ENCODE results near the gene UPF1. TPM values are rescaled to one million over a fixed set of nuclear protein-coding genes. Genes with fewer than 3 reads are reported as not detected.

The UPF1 gene
- total and polyA plus RNA-seq, 2 of the 13 experiments (the other 11 are each of a cell fraction or from before 2014, with no cell fraction given), result 16.9 to 41.8 TPM

DNA sequence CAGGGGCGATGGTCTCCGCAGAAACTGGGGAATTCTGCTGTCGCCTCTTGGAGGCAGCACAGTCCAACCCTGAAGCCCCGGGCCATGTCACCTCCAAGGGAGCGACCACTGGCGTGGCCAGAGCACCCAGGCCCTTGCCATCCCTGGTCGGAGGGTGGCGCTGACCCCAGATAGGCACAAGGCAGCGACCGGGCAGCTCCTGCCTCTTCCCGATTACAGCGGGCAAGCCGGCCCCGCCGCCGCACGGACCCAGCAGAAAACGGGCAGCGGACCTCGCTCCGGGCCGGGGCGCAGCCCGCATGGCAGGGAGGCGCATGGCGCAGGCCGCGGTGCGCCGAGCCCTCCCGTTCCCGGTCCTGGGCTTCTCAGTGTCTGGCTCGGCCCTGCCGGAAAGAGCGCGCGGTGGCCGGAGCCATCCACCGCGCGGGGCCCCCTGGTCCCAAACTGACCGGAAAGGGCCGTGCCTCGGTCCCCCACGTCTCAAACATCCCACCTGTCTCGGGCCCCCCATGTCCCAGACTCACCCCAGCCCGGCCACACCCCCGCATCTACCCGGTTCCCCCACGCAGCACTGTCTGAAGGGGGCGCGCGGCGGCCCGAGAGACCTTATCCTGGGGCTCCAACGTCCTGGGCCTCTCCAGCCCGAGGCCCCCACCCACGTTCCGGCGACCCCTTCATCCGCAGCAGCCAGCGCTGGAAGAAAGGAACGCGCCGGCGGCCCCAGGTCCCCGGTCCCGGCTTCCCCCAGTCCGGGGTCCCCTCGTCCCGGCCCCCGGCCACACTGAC, 63.5 kb downstream of the UPF1 start (continued):
- TF ChIP-seq, protein P1, sequence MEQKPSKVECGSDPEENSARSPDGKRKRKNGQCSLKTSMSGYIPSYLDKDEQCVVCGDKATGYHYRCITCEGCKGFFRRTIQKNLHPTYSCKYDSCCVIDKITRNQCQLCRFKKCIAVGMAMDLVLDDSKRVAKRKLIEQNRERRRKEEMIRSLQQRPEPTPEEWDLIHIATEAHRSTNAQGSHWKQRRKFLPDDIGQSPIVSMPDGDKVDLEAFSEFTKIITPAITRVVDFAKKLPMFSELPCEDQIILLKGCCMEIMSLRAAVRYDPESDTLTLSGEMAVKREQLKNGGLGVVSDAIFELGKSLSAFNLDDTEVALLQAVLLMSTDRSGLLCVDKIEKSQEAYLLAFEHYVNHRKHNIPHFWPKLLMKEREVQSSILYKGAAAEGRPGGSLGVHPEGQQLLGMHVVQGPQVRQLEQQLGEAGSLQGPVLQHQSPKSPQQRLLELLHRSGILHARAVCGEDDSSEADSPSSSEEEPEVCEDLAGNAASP (CRISPR knock-in tag; IDR thresholded peaks at IDR 0.05; ENCODE audit: borderline replicate concordance), result 0 out of 2 replicates have a peak, but pooled peaks have one; percentile 17
- TF ChIP-seq, protein P2, sequence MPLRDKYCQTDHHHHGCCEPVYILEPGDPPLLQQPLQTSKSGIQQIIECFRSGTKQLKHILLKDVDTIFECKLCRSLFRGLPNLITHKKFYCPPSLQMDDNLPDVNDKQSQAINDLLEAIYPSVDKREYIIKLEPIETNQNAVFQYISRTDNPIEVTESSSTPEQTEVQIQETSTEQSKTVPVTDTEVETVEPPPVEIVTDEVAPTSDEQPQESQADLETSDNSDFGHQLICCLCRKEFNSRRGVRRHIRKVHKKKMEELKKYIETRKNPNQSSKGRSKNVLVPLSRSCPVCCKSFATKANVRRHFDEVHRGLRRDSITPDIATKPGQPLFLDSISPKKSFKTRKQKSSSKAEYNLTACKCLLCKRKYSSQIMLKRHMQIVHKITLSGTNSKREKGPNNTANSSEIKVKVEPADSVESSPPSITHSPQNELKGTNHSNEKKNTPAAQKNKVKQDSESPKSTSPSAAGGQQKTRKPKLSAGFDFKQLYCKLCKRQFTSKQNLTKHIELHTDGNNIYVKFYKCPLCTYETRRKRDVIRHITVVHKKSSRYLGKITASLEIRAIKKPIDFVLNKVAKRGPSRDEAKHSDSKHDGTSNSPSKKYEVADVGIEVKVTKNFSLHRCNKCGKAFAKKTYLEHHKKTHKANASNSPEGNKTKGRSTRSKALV (CRISPR knock-in tag; IDR thresholded peaks at IDR 0.05), result peak; percentile 98
- TF ChIP-seq PHB2 (IDR thresholded peaks at IDR 0.05; ENCODE audit: partially characterized antibody), result no peak
- TF ChIP-seq ZNF879 (CRISPR knock-in tag; IDR thresholded peaks at IDR 0.05), result no peak
- TF ChIP-seq POGZ (CRISPR knock-in tag; IDR thresholded peaks at IDR 0.05), result no peak
- no peak for TF ChIP-seq ZNF230 (CRISPR knock-in tag; IDR thresholded peaks at IDR 0.05)
- TF ChIP-seq, protein P3, sequence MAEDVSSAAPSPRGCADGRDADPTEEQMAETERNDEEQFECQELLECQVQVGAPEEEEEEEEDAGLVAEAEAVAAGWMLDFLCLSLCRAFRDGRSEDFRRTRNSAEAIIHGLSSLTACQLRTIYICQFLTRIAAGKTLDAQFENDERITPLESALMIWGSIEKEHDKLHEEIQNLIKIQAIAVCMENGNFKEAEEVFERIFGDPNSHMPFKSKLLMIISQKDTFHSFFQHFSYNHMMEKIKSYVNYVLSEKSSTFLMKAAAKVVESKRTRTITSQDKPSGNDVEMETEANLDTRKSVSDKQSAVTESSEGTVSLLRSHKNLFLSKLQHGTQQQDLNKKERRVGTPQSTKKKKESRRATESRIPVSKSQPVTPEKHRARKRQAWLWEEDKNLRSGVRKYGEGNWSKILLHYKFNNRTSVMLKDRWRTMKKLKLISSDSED (CRISPR knock-in tag; IDR thresholded peaks at IDR 0.05), result no peak
- peak; percentile 79; the same call in 1 of the 2 replicates for TF ChIP-seq ZNF790 (CRISPR knock-in tag; IDR thresholded peaks at IDR 0.05; ENCODE audit: borderline replicate concordance)
- TF ChIP-seq SALL2 (CRISPR knock-in tag; IDR thresholded peaks at IDR 0.05), result 0 out of 2 replicates have a peak, but pooled peaks have one; percentile 48
- TF ChIP-seq NBN (conservative IDR thresholded peaks at IDR 0.05), result no peak
- peak; percentile 21 for TF ChIP-seq SRSF1 (optimal IDR thresholded peaks at IDR 0.05; ENCODE audit: low read depth, low read length)
- TF ChIP-seq, protein P4, sequence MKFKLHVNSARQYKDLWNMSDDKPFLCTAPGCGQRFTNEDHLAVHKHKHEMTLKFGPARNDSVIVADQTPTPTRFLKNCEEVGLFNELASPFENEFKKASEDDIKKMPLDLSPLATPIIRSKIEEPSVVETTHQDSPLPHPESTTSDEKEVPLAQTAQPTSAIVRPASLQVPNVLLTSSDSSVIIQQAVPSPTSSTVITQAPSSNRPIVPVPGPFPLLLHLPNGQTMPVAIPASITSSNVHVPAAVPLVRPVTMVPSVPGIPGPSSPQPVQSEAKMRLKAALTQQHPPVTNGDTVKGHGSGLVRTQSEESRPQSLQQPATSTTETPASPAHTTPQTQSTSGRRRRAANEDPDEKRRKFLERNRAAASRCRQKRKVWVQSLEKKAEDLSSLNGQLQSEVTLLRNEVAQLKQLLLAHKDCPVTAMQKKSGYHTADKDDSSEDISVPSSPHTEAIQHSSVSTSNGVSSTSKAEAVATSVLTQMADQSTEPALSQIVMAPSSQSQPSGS (CRISPR knock-in tag; IDR thresholded peaks at IDR 0.05), result peak; percentile 32; the same call in 1 of the 2 replicates
- TF ChIP-seq CCDC6 (CRISPR knock-in tag; IDR thresholded peaks at IDR 0.05), result 0 out of 2 replicates have a peak, but pooled peaks have one; percentile 25
- TF ChIP-seq ATF7 (IDR thresholded peaks at IDR 0.05), result no peak
- TF ChIP-seq ATF7 (CRISPR knock-in tag; IDR thresholded peaks at IDR 0.05), result no peak
- TF ChIP-seq FOSL2 (CRISPR knock-in tag; IDR thresholded peaks at IDR 0.05), result 0 out of 2 replicates have a peak, but pooled peaks have one; percentile 23
- TF ChIP-seq ERF (CRISPR knock-in tag; IDR thresholded peaks at IDR 0.05), result peak; percentile 36; the same call in 1 of the 2 replicates
- no peak for TF ChIP-seq MED13 (CRISPR knock-in tag; IDR thresholded peaks at IDR 0.05)
- no peak for TF ChIP-seq SMAD3 (CRISPR knock-in tag; IDR thresholded peaks at IDR 0.05)
- TF ChIP-seq HNRNPL (IDR thresholded peaks at IDR 0.05; ENCODE audit: low read depth, low read length), result peak; percentile 91
- TF ChIP-seq RFX5 (IDR thresholded peaks at IDR 0.05; ENCODE audit: low read depth, low read length), result no peak
- TF ChIP-seq NR2F1 (CRISPR knock-in tag; IDR thresholded peaks at IDR 0.05), result no peak
- peak; percentile 32; the same call in 1 of the 2 replicates for TF ChIP-seq REPIN1 (CRISPR knock-in tag; IDR thresholded peaks at IDR 0.05; ENCODE audit: borderline replicate concordance, low read depth)
- no peak; the same call in 1 of the 2 replicates for TF ChIP-seq SPEN (CRISPR knock-in tag; IDR thresholded peaks at IDR 0.05; ENCODE audit: low read depth)

Data from HepG2 (cell line).